ENCODE data around the gene LAMB4.

GRCh38 chr7:108069646-108070045 is 60.5 kb downstream of the LAMB4 start:
- no peak for TF ChIP-seq GATA2 (IDR thresholded peaks at IDR 0.05; ENCODE audit: low read depth, low read length)
- no peak for TF ChIP-seq GATA3 (IDR thresholded peaks at IDR 0.05; ENCODE audit: low read depth, low read length)

Data from SH-SY5Y (cell line).